ENCODE measurements around the gene DIO1.

DIO1 gene

GRCh38 chr1:53942127-53942957 lies 48.4 kb downstream of the DIO1 start:
- DNase-seq (ENCODE audit: low spot score) = no peak

DNA sequence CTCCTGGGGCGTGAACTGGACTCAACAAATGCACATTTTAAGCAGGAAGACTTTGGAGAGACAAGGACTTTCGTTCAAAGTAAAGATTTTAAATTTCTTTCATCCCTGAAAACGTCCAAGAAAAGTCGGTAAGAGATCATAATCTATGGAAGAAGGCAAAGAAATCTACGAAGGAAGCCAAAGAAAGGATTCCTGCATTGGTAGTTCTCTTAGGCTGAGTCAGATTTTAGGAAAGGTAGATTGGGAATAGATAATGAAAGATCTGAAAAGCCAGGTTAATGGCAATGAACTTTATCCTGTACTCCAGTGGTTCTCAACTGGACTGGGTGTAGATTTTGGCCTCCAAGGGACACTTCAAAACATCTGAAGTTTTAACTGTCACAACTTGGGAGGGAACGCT lies 49.1 kb downstream of the DIO1 start:
- DNase-seq (ENCODE audit: low spot score) = no peak

DNA sequence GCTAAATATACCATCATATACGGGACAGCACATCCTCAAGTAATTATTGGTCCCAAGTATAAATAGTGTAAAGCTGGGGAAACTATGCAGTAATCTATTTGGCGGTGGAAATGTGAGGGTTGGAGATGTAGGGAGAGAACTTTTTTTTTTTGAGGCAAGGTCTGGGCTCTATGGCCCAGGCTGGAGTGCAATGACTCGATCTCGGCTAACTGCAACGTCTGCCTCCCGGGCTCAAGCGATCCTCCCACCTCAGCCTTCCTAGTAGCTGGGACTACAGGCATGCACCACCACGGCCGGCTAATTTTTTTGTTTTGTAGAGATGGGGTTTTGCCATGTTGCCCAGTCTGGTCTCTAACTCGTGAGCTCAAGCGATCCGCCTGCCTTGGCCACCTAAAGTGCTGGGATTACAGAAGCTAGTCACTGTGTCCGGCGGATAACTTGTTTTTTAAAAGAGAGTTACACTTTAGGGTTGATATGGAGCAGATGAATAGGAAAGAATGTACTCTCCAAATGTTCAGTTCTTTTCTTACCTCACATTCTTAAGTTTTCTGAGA lies 49.6 kb downstream of the DIO1 start:
- DNase-seq (ENCODE audit: low spot score) = no peak

GRCh38 chr1:53944469-53945182 lies 50.6 kb downstream of the DIO1 start:
- DNase-seq (ENCODE audit: low spot score) = no peak

DNA sequence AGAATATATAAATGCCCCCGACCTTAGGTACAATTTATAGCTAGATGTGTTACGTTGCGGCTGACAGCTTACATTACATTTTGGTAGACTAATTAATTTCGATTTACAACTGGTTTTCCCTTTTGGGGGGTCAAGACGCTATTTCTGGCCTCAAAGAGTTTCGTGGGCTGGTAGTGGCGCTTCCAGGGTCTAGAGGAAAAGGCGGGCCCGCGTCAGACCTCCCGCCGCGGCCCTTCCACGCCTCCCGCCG lies 51.1 kb downstream of the DIO1 start:
- DNase-seq (ENCODE audit: low spot score) = peak; percentile 10

DNA sequence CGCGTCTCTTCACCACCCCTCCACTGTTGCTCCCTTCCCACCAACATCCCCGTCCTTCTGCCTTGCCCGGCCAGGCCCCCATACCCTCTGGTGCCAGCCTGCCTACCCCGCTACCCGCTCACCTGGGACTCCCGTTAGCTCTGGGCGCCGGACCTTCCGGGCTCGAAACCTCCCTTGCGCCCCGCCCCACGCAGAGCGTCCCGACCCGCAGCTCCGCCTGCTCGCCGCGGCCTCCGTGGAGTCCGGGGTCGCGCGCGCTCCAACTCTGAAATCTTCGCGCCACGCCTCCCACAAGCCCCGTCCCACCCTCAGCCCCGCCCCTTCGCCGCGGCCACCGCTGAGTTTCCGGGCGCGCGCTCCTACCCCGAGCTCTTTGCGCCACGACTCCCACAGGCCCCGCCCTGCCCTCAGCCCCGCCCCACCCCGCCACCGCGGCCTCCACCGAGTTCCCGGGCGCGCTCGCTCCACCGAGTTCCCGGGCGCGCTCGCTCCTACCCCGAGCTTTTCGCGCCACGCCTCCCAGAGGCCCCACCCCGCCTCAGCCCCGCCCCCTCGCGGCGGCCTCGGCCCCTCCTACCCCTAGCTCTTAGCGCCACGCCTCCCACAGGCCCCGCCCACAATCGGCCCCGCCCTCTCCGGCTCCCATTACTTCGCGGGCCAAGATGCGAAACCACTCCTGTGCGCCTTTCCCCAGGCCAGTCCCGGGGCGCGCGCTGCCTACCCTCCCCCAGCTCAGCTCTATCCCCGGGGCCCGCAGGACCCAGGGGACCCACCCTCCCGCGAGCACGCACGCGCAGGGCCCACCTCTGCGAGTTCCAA lies 51.7 kb downstream of the DIO1 start, which contains the start of gene IFT25:
IFT25 (minus strand) TSS at position 267 of the 819 bp plus-strand sequence. CDS start 5,617 bp downstream, outside the sequence.
- peak; percentile 87 for DNase-seq (ENCODE audit: low spot score)

DNA sequence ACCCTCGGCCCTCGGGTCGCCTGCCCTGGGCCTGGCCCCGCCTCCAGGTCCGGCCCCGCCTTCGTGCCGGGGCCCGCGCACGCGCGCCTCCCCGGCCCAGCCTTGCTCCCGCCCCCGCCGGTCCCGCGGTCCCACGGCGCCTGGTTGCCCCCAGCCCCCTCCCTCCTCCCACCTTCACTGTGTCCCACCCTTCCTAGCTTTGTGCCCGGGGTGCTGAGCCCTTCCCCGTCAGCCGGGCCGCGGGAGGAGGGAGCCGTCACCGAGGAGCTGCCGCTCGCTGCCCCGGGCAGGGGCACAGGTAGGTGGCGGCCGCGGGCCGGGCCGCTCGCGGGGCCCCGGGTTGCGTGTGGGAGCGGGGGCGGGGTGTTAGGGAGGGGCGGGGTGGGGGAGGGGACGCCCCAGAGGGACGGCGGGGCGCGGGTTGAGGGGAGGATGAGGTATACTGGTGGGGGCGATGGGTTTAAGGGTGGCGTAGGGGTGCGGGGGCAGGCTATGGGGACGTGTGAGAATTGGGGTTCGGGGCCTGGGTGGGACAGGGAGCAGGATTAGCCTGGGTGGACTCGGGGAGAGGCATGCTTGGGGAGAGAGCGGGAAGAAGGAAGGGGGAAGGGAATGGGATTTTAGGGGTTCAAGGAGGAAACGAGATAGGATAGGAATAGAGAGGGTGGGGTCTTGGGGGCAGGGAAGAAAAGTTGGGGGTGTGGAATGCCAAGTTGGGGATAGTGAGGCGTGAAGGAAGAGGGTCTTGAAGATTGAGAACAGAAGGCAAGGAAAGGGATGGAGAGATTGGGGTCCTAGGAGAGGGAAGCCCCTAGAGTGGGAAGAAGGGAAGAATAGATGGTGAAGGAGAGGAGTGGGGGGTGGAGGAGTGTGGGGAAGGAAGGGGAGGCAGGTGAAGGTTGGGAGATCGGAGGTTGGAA lies 52.5 kb downstream of the DIO1 start, which contains the start of gene LRRC42:
LRRC42 (plus strand) TSS at position 99 of the 920 bp plus-strand sequence. CDS start 5,650 bp downstream, outside the sequence.
- DNase-seq (ENCODE audit: low spot score) = peak; percentile 75

- DNase-seq (ENCODE audit: low spot score) = no peak
These were observed 53.4 kb downstream of the DIO1 start for GRCh38 chr1:53947172-53947907.

DNA sequence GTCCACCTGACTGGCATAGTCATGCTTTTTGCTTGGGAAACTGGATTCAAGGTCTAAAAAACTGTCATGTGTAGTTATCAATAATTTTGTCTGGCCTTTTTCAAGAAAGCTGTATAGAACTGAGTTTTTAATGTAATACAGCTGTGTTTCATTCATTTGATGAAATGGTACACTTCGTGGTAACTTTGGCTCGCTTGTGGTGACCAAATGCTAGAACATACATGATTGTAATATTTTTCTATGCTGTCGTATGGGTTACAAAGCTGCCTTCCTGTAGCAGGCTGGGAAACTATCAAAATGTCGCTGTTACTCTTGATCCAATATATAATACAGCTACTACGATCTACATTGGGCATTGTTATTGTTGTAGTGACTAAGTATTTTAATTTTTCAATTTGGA lies 54.3 kb downstream of the DIO1 start:
- no peak for DNase-seq (ENCODE audit: low spot score)

- DNase-seq (ENCODE audit: low spot score) = peak; percentile 13
These were observed 55.3 kb downstream of the DIO1 start for GRCh38 chr1:53949023-53949990.

GRCh38 chr1:53951697-53952096 lies 57.7 kb downstream of the DIO1 start:
- no peak for DNase-seq (ENCODE audit: low spot score)

DNA sequence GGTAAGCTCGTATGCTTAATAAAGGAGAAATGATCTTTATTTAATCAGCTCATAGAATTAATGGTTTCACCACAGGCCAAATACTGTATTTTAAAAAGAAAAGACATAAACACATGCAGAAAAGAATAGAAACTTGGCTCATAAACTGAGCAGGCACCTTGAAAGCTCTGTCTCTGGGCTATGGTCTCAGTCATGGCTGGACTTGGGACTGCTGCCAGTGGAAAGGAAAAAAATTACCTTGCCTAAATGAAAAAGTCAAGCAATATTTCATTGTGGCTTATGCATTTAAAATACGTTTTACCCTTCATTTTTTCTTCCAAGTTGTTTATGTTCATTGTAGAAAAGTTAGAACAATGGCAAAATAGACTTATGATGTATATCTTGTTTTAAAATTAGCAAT lies 60.1 kb downstream of the DIO1 start:
- DNase-seq (ENCODE audit: low spot score) = no peak

- DNase-seq (ENCODE audit: low spot score) = no peak
These were observed 62.6 kb downstream of the DIO1 start for GRCh38 chr1:53956308-53957168.

DNA sequence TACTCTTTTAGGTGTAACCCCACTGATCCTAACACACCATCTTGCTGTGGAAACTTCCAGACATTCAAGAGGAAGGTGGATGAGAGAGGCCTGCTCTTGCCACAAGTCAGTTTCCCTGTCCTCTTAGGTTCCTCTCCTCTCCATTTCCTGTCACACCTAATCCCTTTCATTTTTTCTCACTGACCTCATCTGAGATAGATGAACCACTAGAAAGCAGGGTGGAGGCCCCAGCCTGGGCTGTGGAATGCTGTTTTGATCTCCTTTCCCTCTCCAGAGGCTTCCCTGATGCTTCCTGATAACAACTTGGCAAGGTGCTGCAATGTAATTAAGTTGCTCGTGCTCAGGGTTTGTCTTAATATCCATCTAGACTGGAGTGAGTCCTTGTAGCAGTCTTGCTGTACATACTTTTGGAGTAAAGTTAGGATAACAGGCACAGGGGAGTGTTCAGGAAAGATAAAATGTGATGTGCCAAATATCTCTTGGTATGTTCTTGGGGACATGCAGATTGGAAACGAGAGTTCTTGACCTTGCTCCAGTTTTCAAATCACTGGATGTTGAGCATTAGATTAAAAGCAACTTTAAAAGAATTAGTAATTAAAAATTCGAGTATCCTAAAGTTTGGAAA lies 63.3 kb downstream of the DIO1 start:
- no peak for DNase-seq (ENCODE audit: low spot score)

DNA sequence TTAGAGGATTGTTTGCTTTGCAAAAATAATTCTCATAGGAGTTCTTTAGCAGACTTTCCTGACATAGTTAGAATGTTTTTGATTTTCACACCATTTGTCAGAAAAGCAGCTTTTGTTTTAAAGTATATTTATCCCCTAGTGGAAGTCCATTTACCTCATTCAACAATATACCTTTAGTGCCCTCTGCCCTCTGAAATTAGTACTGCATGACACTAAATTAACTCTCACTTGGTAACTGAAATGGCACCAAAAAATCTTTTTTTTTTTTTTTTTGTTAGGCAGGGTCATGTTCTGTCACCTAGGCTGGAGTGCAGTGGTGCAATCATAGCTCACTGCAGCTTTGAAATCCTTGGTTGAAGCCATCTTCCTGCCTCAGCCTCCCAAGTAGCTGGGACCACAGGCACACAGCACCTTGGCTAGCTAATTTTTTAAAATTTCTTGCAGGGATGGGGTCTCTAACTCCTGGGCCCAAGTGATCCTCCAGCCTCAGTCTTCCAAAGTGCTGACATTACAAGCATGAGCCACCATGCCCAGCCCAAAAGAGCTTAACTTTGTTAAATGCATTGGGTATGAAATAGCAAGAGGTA lies 65.8 kb downstream of the DIO1 start:
- DNase-seq (ENCODE audit: low spot score) = peak; percentile 14

All from kidney capillary endothelial cell (primary cell).